HG02642 (cell line): ENCODE data around the gene GGT5.
A peak's percentile ranks its signal among the peaks of the same experiment; 100 is the strongest.
"Not testable (repeated sequence)": the region's sequence is repeated elsewhere in the genome, so short reads cannot be mapped to it uniquely, and the experiment has no call there.

Source experiments
- ATAC-seq: cut with Tn5 transposase; IDR thresholded peaks from one replicate; pipeline ENCODE4 v1.9.1; 2021; ENCODE audit warnings: mild to moderate bottlenecking; ENCODE audit not compliant: unreplicated experiment, poor library complexity

GGT5 gene, protein sequence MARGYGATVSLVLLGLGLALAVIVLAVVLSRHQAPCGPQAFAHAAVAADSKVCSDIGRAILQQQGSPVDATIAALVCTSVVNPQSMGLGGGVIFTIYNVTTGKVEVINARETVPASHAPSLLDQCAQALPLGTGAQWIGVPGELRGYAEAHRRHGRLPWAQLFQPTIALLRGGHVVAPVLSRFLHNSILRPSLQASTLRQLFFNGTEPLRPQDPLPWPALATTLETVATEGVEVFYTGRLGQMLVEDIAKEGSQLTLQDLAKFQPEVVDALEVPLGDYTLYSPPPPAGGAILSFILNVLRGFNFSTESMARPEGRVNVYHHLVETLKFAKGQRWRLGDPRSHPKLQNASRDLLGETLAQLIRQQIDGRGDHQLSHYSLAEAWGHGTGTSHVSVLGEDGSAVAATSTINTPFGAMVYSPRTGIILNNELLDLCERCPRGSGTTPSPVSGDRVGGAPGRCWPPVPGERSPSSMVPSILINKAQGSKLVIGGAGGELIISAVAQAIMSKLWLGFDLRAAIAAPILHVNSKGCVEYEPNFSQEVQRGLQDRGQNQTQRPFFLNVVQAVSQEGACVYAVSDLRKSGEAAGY

DNA sequence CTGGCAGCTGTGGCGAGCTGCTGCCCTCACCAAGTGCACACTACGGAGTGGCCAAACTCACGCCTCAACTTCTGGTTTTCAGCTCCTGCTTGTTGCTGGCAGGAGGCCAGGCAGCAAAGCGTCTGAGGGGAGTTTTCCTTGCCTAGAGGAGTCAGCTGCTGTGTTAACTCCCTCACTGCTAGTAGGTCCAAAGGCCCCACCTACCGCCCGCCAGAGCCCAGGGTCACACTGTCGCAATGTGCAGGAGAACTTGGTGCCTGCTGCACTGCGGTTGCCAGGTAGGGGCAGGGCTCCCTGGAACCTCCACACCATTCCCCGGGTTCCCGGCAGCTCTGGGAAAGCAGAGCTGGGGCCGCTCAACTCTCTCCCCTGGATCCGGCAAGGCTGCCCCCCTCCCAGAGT lies at the start of gene GGT5:
Gene GGT5 (minus strand): TSS at position 53 of the 402 bp plus-strand sequence. CDS start 357 bp downstream, outside the sequence.
- not testable (repeated sequence) for ATAC-seq

GRCh38 chr22:24292202-24292830 lies 47.4 kb upstream of the GGT5 start:
- ATAC-seq: not testable (repeated sequence)

GRCh38 chr22:24291515-24292201 lies 46.8 kb upstream of the GGT5 start:
- ATAC-seq: no peak

GRCh38 chr22:24290459-24290858 lies 45.6 kb upstream of the GGT5 start:
- ATAC-seq: no peak

GRCh38 chr22:24289741-24290163 lies 44.9 kb upstream of the GGT5 start:
- ATAC-seq: no peak

- no peak for ATAC-seq
These were observed 44.2 kb upstream of the GGT5 start for GRCh38 chr22:24289114-24289513.

- ATAC-seq: not testable (repeated sequence)
These were observed 42.9 kb upstream of the GGT5 start for GRCh38 chr22:24287801-24288200.

GRCh38 chr22:24287212-24287611 lies 42.3 kb upstream of the GGT5 start:
- not testable (repeated sequence) for ATAC-seq

DNA sequence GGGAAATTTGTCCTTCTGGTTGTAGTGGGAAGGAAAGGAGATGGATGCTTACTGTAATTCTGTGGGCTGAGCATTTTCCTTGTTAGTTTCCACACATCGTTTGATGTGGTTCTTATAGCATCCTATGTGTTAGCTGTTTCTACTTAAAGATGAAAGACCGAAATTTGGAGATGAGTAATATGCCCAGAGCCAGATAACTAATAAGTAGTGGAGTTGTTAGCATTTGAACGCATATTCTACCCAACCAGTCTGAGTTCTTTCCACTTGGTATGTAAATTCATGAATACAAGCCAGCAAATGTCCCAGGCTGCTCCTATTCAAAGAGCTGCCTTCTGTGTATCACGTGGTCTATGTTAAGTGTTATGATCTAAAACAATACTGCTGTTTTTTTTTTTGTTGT lies 40.4 kb upstream of the GGT5 start:
- no peak for ATAC-seq

- ATAC-seq: no peak
These were observed 39.9 kb upstream of the GGT5 start for GRCh38 chr22:24284747-24285203.

GRCh38 chr22:24282401-24282800 lies 37.5 kb upstream of the GGT5 start:
- no peak for ATAC-seq

- ATAC-seq: not testable (repeated sequence)
These were observed 35.5 kb upstream of the GGT5 start for GRCh38 chr22:24280363-24280762.

DNA sequence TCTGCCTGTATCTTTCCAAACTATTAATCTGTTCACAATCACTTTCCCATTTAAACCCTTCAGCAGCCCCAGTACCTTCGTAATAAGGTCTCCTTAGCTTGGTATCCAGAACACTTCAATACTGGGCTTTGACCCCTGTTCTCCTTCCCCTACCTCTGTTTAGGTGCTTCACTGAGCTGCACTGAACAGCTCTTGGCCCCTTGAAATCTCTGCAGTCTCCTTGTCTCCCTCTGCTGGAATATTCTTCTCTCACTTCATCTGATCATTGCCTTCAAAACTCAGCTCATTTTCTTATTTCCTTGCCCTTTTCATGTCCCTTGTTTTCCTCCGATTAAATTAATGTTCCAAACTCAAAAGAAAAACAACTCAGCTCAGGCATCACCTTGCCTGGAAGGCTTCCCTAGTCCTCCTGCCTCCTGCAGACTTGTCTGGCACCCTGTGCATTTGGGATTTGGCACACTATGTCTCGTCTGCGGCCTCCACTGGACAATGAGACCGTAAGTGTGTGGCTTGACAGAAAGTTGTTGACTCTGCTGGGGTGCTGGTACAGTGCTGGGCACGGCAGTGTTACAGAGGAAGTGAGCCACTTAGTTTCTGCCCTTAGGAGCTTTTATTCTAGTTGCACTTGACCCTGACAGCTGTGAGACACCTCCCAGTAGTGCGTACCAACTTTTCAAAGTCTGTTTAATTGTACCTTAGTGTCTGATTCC lies 30.0 kb upstream of the GGT5 start:
- ATAC-seq: not testable (repeated sequence)

DNA sequence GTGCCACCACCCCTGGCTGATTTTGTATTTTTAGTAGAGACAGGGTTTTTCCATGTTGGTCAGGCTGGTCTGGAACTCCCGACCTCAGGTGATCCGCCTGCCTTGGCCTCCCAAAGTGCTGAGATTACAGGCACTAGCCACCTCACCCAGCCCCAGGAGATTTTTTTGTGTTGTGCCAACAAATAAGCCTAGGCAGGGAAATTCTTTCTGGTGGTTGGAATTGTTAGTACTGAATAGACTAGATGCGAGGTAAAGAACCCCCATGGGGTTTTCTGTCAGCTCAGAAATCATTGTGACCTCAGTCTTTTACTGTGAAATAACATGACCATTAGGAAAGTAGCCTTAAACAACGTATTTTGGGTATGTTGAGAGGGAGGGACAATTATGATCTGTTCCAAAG lies 29.0 kb upstream of the GGT5 start:
- ATAC-seq: not testable (repeated sequence)

GRCh38 chr22:24273031-24273430 lies 28.1 kb upstream of the GGT5 start:
- not testable (repeated sequence) for ATAC-seq

DNA sequence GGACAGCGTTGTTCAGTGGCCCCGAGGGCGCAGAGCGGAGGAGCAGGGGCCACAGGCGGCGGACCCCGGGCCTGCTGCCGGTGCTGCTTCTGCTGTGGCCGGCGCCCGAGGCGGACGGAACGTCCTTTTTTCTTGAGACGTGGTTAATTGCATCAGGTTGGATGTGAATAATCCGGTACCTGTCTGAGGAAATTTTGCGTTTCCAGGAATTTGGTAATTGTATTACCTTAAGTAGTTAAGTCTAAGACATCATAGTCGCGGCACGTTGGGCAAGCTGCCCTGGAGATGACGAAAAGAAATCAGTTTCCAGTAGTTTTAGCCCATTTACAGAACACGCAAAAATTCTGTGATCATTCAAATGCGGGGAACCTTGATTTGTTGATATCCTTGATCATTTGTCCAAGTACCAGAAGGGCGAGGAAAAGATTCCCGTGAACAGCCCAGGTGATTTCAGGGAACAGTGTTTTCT lies 26.5 kb upstream of the GGT5 start:
- no peak for ATAC-seq

- ATAC-seq: peak; percentile 89
These were observed 25.9 kb upstream of the GGT5 start, which contains the start of gene SPECC1L for GRCh38 chr22:24270556-24271385. TSS of gene SPECC1L (plus strand) at chr22:24270831. CDS start at chr22:24302232, 31,401 bp downstream.

GRCh38 chr22:24266495-24266894 lies 21.6 kb upstream of the GGT5 start:
- ATAC-seq: not testable (repeated sequence)

DNA sequence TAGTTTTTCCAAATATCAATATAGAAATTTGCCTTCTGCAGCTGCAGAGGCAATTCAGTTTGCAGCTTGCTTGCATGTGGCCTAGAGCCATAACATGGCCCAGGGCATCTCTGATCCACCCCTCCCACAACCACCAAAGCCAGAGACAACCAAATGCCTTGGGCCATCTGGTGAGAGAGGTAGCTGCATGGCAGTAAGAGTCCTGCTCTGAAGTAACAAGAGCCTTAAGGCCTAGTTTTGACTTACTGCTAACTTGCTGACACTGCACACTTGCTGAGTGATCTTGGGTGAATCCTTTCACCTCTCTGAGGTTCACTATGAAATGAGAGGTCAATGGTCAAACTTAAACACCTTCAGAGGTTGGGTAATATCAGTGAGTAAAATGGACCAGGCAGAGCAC lies 20.9 kb upstream of the GGT5 start:
- no peak for ATAC-seq
